ENCODE results near the gene SIPA1L3.

DNA sequence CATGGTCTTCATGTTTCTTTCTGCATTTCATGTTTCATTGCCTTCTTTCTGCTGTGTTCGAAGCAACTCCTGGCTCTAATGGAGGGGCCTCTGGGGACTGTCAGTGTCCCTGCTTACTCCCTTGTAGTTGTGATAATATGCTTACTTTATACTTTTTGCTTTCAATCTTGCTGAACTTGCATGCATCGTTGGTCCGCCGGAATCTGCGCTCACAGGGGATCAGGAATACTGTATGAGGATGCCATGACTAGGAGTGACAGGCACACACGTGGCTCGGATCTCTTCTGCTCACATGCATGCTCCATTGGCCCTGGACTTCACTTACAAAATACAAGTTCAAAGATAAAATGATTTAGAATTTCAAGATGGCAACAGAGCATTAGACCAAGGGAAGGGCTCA, 108.8 kb downstream of the SIPA1L3 start:
- TF ChIP-seq, protein P1, sequence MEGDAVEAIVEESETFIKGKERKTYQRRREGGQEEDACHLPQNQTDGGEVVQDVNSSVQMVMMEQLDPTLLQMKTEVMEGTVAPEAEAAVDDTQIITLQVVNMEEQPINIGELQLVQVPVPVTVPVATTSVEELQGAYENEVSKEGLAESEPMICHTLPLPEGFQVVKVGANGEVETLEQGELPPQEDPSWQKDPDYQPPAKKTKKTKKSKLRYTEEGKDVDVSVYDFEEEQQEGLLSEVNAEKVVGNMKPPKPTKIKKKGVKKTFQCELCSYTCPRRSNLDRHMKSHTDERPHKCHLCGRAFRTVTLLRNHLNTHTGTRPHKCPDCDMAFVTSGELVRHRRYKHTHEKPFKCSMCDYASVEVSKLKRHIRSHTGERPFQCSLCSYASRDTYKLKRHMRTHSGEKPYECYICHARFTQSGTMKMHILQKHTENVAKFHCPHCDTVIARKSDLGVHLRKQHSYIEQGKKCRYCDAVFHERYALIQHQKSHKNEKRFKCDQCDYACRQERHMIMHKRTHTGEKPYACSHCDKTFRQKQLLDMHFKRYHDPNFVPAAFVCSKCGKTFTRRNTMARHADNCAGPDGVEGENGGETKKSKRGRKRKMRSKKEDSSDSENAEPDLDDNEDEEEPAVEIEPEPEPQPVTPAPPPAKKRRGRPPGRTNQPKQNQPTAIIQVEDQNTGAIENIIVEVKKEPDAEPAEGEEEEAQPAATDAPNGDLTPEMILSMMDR (IDR thresholded peaks at IDR 0.05; ENCODE audit: low read length) = no peak
- TF ChIP-seq EZH2 (optimal IDR thresholded peaks at IDR 0.05; ENCODE audit: low read depth, low read length) (no peak), EZH2phosphoT487 (IDR thresholded peaks at IDR 0.05; ENCODE audit: low read length) (no peak)
